Mesendoderm (in vitro differentiated cells): Measurements from ENCODE around the gene TLR8.

Experiments
- DNase-seq: peaks from one replicate; pipeline ENCODE4 v3.0.0; 2013
- H2AK5ac ChIP-seq: 2 replicates; pipeline ENCODE4 v1.6.1; 2013; ENCODE audit warnings: low read length, inconsistent platforms
- H2BK120ac ChIP-seq: 2 replicates; pipeline ENCODE4 v1.6.1; 2013; ENCODE audit warnings: low read depth, mild to moderate bottlenecking, low read length, moderate library complexity, mixed read lengths
- H2BK15ac ChIP-seq: replicated peaks from 2 replicates; pipeline ENCODE4 v1.6.1; 2013; ENCODE audit warnings: low read depth, mild to moderate bottlenecking, moderate library complexity
- H2BK5ac ChIP-seq: 2 replicates; pipeline ENCODE4 v1.6.1; 2013; ENCODE audit warnings: low read length, inconsistent platforms
- H3K18ac ChIP-seq: 2 replicates; pipeline ENCODE4 v1.6.1; 2013; ENCODE audit warnings: mild to moderate bottlenecking, low read length, mixed read lengths
- H3K23ac ChIP-seq: one replicate; pipeline ENCODE4 v1.6.1; 2013; ENCODE audit warnings: low read length
- H3K27ac ChIP-seq: 2 replicates; pipeline ENCODE4 v1.5.1; 2013; ENCODE audit warnings: low read depth, mild to moderate bottlenecking, inconsistent platforms, low read length, moderate library complexity
- H3K27me3 ChIP-seq: 2 replicates; pipeline ENCODE4 v1.6.1; 2013; ENCODE audit warnings: low read length, control low read depth, mild to moderate bottlenecking, inconsistent platforms; ENCODE audit not compliant: insufficient read depth, poor library complexity
- H3K36me3 ChIP-seq: 2 replicates; pipeline ENCODE4 v1.6.1; 2013; ENCODE audit warnings: low read length, inconsistent platforms; ENCODE audit not compliant: control insufficient read depth, insufficient read depth
- H3K4ac ChIP-seq: one replicate; pipeline ENCODE4 v1.6.1; 2013; ENCODE audit warnings: low read depth, mild to moderate bottlenecking, low read length, moderate library complexity
- H3K4me1 ChIP-seq: 2 replicates; pipeline ENCODE4 v1.6.1; 2013; ENCODE audit warnings: low read depth, low read length, inconsistent platforms; ENCODE audit not compliant: control insufficient read depth
- H3K4me2 ChIP-seq: 2 replicates; pipeline ENCODE4 v1.6.1; 2013; ENCODE audit warnings: low read length
- H3K4me3 ChIP-seq: 2 replicates; pipeline ENCODE4 v1.5.1; 2013; ENCODE audit warnings: mild to moderate bottlenecking, low read length
- H3K56ac ChIP-seq: one replicate; pipeline ENCODE4 v1.6.1; 2013; ENCODE audit warnings: low read length
- H3K79me1 ChIP-seq: 2 replicates; pipeline ENCODE4 v1.6.1; 2013; ENCODE audit warnings: low read length, inconsistent platforms
- H3K79me2 ChIP-seq: 2 replicates; pipeline ENCODE4 v1.6.1; 2013; ENCODE audit warnings: mild to moderate bottlenecking, low read length; ENCODE audit not compliant: control insufficient read depth, insufficient read depth
- H3K9ac ChIP-seq: 2 replicates; pipeline ENCODE4 v1.6.1; 2013; ENCODE audit warnings: low read length, inconsistent platforms
- H4K5ac ChIP-seq: one replicate; pipeline ENCODE4 v1.6.1; 2013; ENCODE audit warnings: low read length
- H4K8ac ChIP-seq: one replicate; pipeline ENCODE4 v1.6.1; 2013; ENCODE audit warnings: low read depth, mild to moderate bottlenecking, control low read depth, low read length, moderate library complexity
- WGBS: extraction: QIAGEN DNeasy Blood & Tissue Kit; methylation state at CpG from one replicate; pipeline ENCODE4 v1.1.7; 2013; ENCODE audit warnings: low lambda C conversion rate, missing lambda C conversion rate; ENCODE audit not compliant: insufficient coverage; ENCODE audit errors: extremely low coverage; 5-methylcytosine and 5-hydroxymethylcytosine counted together

Gene TLR8

DNA sequence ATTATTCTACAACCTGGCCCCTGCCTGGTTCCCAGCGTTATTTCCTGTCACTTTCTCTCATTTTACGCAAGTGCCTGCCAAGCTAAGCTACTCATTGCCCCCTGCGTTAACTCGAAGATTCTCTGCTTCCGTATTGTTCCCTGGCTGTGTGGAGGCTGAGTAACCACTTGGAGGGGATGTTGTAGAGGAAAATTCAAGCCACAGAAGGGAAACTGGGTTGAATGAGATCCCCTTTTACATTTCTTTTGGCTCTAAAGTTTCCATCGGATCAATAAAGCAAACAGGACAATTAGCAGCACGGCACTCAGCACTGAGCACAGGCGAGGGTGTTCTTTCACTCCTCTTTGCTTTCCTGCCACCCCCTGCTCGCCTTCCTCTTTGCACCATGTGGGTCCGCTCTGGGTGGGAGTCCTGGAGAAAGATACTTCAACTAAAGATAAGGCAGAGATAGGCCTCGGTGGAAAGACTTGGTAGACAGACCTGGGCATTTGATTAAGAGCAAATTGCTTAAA lies 64.3 kb downstream of the TLR8 start:
- no peaks in the 10 kb centered on the region for H3K79me1 ChIP-seq
- DNase-seq: peak; percentile 78
- H3K23ac ChIP-seq: no peak overlapping the region
- H3K36me3 ChIP-seq: no peaks in the 10 kb centered on the region
- peaks cover 8% of the 10 kb centered on the region for H3K79me2 ChIP-seq
- peak overlapping the region; percentile 42 for H3K56ac ChIP-seq
- no peak overlapping the region for H4K8ac ChIP-seq
- H3K4ac ChIP-seq: no peak overlapping the region
- H3K18ac ChIP-seq: peak overlapping the region; percentile 75
- no peak overlapping the region for H4K5ac ChIP-seq
- no peak overlapping the region for H2BK5ac ChIP-seq
- H3K9ac ChIP-seq: peak overlapping the region; percentile 8
- WGBS: no CpG with 5 or more reads among the region's 11 CpGs
- H2BK120ac ChIP-seq: no peak overlapping the region
- no peaks in the 10 kb centered on the region for H3K4me1 ChIP-seq
- H2AK5ac ChIP-seq: no peak overlapping the region
- no peaks in the 10 kb centered on the region for H3K27me3 ChIP-seq
- no peak overlapping the region for H3K4me2 ChIP-seq
- H3K27ac ChIP-seq: no peak overlapping the region
- no peak overlapping the region for H3K4me3 ChIP-seq
- no peak overlapping the region for H2BK15ac ChIP-seq

DNA sequence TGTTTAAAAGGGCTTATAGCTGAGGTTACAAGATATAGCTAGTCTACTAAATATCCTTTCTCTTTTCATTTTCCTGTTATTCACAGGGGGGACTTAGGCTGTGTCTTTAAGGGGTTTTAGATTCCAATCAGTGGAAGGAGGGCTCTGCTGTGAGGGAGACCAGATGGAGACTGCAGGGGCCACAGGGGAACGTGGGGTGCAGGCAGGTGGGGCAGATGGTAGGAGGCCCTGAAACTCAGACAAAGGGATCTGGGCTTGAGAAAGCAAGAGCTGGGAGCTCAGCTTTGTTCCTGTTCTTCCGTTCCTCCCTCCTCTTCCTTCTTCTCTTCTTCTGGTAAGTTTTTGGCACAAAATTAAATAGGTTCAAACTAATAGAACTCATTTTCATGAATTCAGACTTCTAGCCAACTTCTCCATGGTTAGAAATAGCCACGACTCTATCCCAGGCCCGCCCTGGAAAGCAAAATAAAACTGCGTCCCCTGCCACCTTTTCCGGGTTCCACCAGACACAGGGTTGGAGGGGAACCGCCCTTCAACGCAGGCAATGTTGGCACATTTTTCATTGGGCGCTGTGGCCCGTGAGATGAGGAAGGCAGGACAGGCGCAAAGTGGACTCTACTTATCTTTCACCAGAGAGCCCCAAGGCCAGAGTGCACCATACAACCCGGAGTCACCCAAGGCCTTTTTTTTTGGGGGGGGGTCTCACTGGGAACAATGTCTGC lies 65.0 kb downstream of the TLR8 start:
- Histone ChIP-seq H3K27ac (no peak overlapping the region), H3K9ac (no peak overlapping the region), H3K4ac (peak overlapping the region; percentile 48), H3K4me3 (no peak overlapping the region), H4K5ac (no peak overlapping the region), H3K56ac (peak overlapping the region; percentile 49), H4K8ac (no peak overlapping the region), H3K79me2 (peaks cover 12% of the 10 kb centered on the region), H3K4me2 (no peak overlapping the region), H3K23ac (no peak overlapping the region), H3K18ac (peak overlapping the region; percentile 20), H3K27me3 (no peaks in the 10 kb centered on the region), H2AK5ac (no peak overlapping the region), H2BK15ac (no peak overlapping the region), H3K79me1 (no peaks in the 10 kb centered on the region), H3K4me1 (no peaks in the 10 kb centered on the region), H2BK5ac (peak overlapping the region; percentile 35), H3K36me3 (no peaks in the 10 kb centered on the region), H2BK120ac (peak overlapping the region; percentile 88)
- no peak for DNase-seq
- no CpG with 5 or more reads among the region's 12 CpGs for WGBS

DNA sequence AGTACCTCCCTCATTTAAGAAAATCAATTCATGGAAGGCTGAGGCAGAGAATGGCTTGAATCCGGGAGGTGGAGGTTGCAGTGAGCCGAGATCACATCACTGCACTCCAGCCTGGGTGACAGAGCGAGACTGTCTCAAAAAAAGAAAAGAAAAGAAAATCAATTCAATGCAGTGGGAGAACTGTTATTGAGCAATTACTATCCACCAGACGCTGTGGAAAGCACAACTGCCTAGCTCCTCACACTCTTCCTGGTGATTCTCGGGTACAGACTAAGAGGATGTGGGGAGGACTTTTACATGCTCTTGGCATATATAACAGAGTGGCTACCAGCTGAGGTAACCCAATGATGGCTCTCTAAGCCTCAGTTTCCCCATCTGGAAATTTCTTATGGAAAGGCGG lies 65.8 kb downstream of the TLR8 start:
- Histone ChIP-seq H3K27ac (no peak overlapping the region), H4K8ac (no peak overlapping the region), H2BK120ac (no peak overlapping the region), H2BK15ac (no peak overlapping the region), H3K79me1 (no peaks in the 10 kb centered on the region), H3K4ac (no peak overlapping the region), H3K36me3 (no peaks in the 10 kb centered on the region), H3K4me2 (no peak overlapping the region), H3K23ac (no peak overlapping the region), H3K18ac (no peak overlapping the region), H3K4me3 (no peak overlapping the region), H3K56ac (no peak overlapping the region), H4K5ac (no peak overlapping the region), H3K9ac (no peak overlapping the region), H3K79me2 (peaks cover 12% of the 10 kb centered on the region), H3K4me1 (no peaks in the 10 kb centered on the region), H2BK5ac (no peak overlapping the region), H3K27me3 (no peaks in the 10 kb centered on the region), H2AK5ac (no peak overlapping the region)
- DNase-seq: no peak
- WGBS: no CpG with 5 or more reads among the region's 6 CpGs
